Adrenal gland (tissue), 5 donors: Measurements from ENCODE around the gene BLMH.

Experiments used
- POLR2A ChIP-seq, 2 donors: fragments of 450-650 bp; IDR thresholded peaks; one replicate each; pipeline ENCODE4 v1.6.1; 2017; ENCODE audit warnings: antibody characterized with exemption in 2 of 2, mild to moderate bottlenecking in 2 of 2, moderate library complexity in 1 of 2
- TF ChIP-seq, protein P1 (sequence below), 6 experiments: fragments of 450-650 bp in 4 of 6; fragments of 200-600 bp in 2 of 6; sonication (generic) in 1 of 6; IDR thresholded peaks; 1 replicate in 5 of 6; 2 replicates in 1 of 6; pipeline versions ENCODE4 v1.5.1 to v1.8.0; 2016 to 2021; ENCODE audit warnings: antibody characterized with exemption in 6 of 6, mild to moderate bottlenecking in 2 of 6, moderate library complexity in 1 of 6
- donor health status: DM: no; HTN: no; CAD: no.

DNA sequence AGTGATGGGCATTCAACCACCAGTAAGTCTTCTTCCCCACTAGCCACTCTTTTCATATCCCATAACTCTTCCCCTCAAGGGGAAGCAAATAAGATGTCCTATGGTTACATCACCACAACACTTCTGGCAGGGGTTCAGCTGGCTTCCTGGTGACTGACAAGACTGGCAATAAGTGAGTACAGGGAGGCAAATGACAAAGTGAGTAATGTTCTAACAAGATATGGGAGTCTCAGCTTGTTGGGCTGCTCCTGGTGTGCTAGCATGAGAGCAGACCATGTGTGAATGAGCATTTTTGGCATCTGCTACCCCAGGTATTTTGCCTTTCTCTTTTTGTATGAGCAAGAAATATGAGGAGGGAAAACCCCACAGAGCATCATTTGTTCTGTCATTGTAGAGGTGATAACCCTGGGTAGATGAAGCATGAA is 32.2 kb upstream of the BLMH start:
- TF ChIP-seq, protein P1, sequence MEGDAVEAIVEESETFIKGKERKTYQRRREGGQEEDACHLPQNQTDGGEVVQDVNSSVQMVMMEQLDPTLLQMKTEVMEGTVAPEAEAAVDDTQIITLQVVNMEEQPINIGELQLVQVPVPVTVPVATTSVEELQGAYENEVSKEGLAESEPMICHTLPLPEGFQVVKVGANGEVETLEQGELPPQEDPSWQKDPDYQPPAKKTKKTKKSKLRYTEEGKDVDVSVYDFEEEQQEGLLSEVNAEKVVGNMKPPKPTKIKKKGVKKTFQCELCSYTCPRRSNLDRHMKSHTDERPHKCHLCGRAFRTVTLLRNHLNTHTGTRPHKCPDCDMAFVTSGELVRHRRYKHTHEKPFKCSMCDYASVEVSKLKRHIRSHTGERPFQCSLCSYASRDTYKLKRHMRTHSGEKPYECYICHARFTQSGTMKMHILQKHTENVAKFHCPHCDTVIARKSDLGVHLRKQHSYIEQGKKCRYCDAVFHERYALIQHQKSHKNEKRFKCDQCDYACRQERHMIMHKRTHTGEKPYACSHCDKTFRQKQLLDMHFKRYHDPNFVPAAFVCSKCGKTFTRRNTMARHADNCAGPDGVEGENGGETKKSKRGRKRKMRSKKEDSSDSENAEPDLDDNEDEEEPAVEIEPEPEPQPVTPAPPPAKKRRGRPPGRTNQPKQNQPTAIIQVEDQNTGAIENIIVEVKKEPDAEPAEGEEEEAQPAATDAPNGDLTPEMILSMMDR (IDR thresholded peaks at IDR 0.05) = no peak
- TF ChIP-seq POLR2A (IDR thresholded peaks at IDR 0.05) = no peak
